G401.6 (cell line): ENCODE measurements around the gene KCNQ1OT1.
"Not testable (repeated sequence)": the region's sequence is repeated elsewhere in the genome, so short reads cannot be mapped to it uniquely, and the experiment has no call there.

Experiments used
- FAIRE-seq: peaks from 2 replicates; lab custom pipeline; 2012; peaks lifted over from hg19 to GRCh38; lab: Jason Lieb, UNC

The KCNQ1OT1 gene

DNA sequence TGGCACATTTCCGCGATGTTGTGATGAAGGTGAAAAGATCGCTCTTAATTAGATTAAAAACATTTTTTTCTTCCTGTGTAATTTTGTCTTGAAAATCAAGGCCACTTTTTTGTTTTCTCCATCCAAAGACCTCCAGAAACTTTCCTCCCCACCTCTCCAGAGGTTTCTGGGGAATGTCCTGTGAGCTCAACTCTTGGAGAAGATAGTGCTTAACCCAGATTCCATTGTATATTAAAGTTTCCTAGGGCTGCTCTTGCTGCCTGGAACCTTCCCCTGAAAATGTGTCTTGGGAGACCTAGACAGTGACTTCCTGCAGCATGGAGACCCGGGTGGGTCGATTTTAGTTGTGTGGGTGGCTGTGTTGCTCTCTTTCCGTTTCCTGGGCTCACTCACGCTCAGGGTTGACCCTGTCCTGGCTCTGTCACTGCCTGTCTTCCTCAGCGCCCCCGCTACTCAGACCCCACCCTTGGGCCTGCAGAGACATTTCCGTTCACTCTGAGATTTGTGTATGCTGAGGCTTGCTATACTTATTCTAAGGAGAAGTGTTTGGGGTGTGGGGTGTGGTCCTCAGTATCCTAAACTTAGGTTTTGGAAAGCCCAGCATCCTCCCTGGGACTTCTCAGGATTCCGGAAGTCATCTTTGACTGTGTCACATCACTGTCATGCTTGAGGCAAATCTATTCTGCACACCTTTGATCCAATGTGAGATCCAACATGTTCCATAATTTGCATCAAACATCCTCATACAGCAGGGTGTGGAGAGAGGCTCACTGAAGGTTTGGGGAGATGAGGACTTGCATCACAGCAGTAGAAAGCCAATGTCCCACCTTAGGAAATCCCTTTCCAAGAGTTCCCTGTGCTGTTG, 47.2 kb downstream of the KCNQ1OT1 start:
- no peak for FAIRE-seq

DNA sequence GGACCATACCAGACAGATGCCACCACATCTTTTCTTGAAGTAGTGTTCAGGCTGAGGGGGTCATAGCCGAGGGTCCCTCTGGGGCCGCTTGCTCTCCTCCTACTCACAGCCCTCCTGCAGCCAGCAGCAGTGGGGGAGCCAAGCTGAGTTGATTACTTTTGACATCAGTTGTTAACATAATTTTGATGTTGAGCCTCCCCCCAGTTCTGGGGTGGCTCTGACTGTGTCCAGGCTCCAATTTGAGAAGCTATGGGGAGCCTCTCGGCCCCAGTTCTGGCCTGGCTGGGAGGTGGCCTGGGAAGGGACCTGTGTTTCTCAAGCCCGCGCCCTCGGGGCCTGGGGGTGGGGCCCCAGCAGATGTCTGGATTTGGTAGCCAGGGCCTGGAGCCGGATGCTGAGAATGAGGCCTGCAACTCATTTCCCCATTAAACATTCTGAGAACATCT, 47.9 kb downstream of the KCNQ1OT1 start:
- no peak for FAIRE-seq

GRCh38 chr11:2651054-2651617, 48.7 kb downstream of the KCNQ1OT1 start:
- no peak for FAIRE-seq

- FAIRE-seq, result no peak
These were observed 49.4 kb downstream of the KCNQ1OT1 start for GRCh38 chr11:2650343-2650867.

- no peak for FAIRE-seq
These were observed 49.9 kb downstream of the KCNQ1OT1 start for GRCh38 chr11:2649848-2650247.

GRCh38 chr11:2649400-2649799, 50.4 kb downstream of the KCNQ1OT1 start:
- no peak for FAIRE-seq

DNA sequence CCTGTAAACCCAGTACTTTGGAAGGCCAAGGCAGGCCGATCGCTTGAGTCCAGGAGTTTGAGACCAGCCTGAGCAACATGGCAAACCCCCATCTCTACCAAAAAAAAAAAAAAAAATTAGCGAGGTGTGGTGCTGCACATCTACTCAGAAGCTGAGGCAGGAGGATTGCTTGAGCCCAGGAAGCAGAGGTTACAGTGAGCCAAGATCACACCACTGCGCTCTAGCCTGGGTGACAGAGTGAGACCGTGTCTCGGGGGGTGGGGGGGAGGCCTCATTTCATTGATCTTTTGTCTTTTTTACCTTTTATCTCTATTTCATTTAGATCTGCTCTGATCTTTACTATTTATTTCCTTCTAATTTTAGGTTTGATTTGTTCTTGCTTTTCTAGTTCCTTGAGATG, 51.8 kb downstream of the KCNQ1OT1 start:
- FAIRE-seq, result no peak

DNA sequence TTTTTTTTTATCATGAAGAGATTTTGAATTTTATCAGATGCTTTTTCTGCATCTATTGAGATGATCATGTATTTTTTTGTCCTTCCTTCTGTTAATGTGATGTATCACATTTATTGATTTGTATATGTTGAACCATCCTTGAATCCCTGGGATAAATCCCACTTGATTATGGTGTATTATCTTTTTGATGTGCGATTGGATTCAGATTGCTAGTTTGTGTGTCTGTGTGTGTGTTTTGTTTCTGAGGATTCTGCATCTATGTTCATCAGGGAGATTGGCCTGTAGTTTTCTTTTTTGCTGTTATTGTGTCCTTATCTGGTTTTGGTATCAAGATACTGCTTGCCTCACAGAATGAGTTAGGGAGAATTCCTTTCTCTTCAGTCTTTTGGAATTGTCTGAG, 52.6 kb downstream of the KCNQ1OT1 start:
- no peak for FAIRE-seq

GRCh38 chr11:2645779-2646118, 54.0 kb downstream of the KCNQ1OT1 start:
- no peak for FAIRE-seq

DNA sequence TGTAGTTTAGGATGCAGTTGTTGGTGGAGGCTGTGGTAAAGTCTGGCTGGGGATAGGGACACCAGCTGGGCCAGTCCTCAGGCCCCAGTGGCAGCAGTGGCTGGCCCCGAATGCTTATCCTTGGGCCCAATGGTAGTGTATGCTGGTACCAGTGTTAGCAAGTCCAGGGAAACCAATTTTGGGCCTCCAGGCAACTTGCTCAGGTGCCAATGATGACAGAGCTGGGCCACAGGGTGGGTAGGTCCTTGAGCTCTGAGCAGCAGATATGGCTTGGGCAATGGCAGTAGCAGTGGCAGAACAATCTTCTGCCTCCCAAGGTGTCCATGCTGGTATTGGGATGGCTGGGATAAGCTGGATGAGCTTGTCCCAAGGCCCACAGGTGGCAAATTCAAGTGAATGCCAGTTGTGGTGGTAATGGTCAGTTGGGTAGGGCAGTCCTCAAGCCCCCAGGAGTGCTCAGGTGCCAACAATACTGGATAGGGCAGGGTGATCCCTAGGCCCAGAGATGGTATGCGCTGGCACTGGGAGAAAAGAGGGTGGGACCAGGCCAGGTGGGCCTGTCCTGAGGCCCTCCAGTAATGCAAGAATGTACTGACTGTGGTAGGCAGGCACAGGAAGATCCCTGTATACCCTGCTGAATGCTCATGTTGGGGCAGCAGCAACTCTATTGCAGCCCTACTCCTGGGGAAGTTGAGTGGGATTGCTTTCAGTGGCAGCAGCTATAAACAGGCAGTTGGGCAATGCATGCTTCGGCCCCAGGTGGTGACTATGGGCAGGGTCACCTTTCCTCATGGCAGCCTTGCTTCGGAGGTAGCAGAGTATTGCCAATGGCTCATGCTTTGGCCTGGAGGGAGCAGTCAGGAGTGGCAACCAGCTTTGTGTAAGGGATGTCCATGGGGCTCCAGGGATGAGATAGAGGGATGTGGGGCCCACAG, 54.7 kb downstream of the KCNQ1OT1 start:
- no peak for FAIRE-seq

DNA sequence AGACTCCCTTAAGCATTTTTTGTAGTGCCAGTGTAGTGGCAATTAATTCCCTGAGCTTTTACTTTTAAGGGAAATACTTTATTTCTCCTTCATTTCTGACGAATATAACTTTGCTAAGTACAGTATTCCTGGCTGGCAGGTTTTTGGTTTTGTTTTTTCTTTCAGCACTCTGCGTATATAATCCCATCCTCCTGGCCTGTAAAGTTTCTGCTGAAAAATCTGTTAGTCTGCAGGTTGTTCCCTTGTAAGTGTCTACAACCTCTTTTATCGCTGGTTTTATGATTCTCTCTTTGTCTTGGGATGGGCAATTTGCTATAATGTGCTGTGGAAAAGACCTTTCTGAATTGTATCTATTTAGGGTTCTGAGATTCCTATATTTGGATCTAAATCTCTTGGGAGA, 56.0 kb downstream of the KCNQ1OT1 start:
- no peak for FAIRE-seq

DNA sequence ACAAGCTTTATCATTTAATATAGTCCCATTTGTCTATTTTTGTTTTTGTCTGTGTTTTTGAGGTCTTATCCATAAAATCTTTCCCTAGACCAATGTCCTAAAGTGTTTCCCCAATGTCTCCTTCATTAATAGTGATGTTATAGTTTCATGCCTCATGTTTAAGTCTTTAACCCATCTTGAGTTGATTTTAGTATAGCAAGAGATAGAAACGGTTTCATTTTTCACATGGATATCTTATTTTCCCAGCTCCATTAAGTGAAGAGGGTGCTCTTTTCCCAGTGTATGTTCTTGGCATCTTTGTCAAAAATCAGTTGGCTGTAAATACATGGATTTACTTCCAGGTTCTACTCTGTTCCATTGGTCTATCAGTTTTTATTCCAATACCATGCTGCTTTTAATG, 58.2 kb downstream of the KCNQ1OT1 start:
- no peak for FAIRE-seq

DNA sequence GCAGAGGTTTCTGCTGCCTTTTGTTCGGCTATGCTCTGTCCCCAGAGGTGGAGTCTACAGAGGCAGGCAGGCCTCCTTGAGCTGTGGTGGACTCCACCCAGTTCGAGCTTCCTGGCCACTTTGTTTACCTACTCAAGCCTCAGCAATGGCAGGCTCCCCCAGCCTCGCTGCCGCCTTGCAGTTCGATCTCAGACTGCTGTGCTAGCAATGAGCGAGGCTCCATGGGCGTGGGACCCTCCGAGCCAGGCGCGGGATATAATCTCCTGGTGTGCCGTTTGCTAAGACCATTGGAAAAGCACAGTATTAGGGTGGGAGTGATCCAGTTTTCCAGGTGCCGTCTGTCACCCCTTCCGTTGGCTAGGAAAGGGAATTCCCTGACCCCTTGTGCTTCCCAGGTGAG, 60.0 kb downstream of the KCNQ1OT1 start:
- FAIRE-seq, result not testable (repeated sequence)

- FAIRE-seq, result no peak
These were observed 68.6 kb downstream of the KCNQ1OT1 start for GRCh38 chr11:2631161-2631560.

GRCh38 chr11:2630679-2631078, 69.1 kb downstream of the KCNQ1OT1 start:
- FAIRE-seq, result no peak

DNA sequence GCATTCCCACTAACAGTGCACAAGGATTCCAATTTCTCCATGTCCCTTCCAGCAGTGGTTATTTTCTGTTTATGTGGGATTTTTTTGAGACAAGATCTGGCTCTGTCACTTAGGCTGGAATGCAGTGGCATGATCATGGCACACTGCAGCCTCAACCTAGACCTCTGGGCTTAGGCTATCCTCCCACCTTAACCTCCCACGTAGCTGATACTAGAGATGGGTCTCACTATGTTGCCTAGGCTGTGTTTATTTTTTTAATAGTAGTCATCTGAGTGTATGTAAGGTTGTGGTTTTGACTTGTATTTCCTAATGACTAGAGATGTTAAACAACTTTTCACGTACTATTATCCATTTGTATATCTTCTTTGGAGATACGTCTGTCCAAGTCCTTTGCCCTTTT, 74.6 kb downstream of the KCNQ1OT1 start:
- no peak for FAIRE-seq

DNA sequence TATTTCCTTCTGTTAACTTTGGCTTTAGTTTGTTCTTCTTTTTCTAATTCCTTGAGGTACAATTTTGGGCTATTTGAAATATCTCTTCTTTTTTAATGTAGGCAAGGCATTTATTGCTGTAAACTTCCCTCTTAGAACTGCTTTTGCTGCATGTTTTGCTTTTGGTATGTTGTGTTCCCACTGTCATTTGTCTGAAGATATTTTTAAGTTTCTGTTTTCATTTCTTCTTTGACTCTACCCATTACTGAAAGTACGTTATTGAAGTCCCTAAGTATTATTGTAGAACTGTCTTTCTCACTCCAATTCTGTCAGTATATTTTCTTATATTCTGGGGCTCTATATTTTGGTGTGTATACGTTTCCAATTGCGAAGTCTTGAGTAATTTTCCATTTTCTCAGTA, 77.9 kb downstream of the KCNQ1OT1 start:
- no peak for FAIRE-seq

DNA sequence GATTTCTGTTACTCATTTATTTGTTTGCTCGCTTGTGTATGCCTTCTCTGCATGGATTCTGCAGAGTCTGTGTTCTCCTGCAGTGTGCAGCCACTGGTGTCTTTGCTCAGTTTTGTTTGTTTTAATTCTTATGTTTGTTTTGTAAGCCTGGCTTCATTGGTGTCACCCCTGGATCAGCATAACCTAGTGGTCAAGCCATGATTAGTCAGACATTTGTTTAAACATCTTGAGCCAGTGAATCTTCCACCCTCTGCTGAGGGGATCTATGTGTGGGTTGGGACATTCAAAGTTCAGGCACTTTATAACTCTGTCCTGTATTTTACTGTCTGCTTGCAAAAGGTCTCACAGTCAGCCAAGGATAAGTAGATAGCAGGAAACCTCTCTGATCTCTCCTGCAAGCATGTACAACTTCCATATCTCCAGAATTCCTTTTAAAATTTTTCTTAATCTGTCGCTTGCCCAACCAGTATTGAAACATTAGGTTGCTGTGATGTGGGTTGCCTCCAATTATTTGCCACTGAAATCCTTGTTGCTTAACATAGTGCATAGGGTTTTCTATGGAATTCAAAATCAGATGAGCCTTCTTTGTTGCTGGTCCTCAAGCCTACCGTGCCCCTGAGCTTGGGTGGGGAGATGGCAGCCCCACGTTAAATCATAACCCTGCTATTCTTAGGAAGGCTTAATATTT, 86.8 kb downstream of the KCNQ1OT1 start:
- no peak for FAIRE-seq

GRCh38 chr11:2609345-2609744, 90.4 kb downstream of the KCNQ1OT1 start:
- FAIRE-seq, result no peak

- no peak for FAIRE-seq
These were observed 100.1 kb downstream of the KCNQ1OT1 start for GRCh38 chr11:2599561-2600189.

- no peak for FAIRE-seq
These were observed 104.6 kb downstream of the KCNQ1OT1 start for GRCh38 chr11:2595204-2595603.

GRCh38 chr11:2594267-2594666, 105.5 kb downstream of the KCNQ1OT1 start:
- no peak for FAIRE-seq
